Ovary (tissue), 9 donors: ENCODE measurements around the gene COX10. TPM values are rescaled to one million over a fixed set of nuclear protein-coding genes. Genes with fewer than 3 reads are reported as not detected.

Source experiments
- DNase-seq, 5 donors: peaks; one replicate each; pipeline ENCODE4 v3.0.0-alpha.2; 2019 to 2020
- H3K27ac ChIP-seq, 2 donors: fragments of 200-600 bp; one replicate each; pipeline versions ENCODE4 v1.5.1 to v1.8.0; 2019 to 2022
- H3K27me3 ChIP-seq: fragments of 200-600 bp; one replicate; pipeline ENCODE4 v1.8.0; 2022
- H3K36me3 ChIP-seq: fragments of 200-600 bp; sonication (generic); one replicate; pipeline ENCODE4 v1.5.1; 2019
- H3K4me1 ChIP-seq: one replicate; pipeline ENCODE4 v1.8.1; 2013; ENCODE audit warnings: mild to moderate bottlenecking, moderate library complexity; ENCODE audit not compliant: insufficient read depth
- H3K4me3 ChIP-seq: fragments of 200-600 bp; sonication (generic); one replicate; pipeline ENCODE4 v1.5.1; 2017
- H3K9me3 ChIP-seq, 2 donors: fragments of 200-600 bp in 1 of 2; sonication (generic) in 1 of 2; one replicate each; pipeline versions ENCODE4 v1.5.1 to v1.8.1; 2013 to 2019; ENCODE audit warnings: mild to moderate bottlenecking in 1 of 2, moderate library complexity in 1 of 2
- EP300 ChIP-seq: sonication (generic); formaldehyde crosslinking; IDR thresholded peaks from one replicate; pipeline ENCODE4 v1.6.1; 2017; ENCODE audit warnings: antibody characterized with exemption
- POLR2A ChIP-seq: fragments of 450-650 bp; IDR thresholded peaks from one replicate; pipeline ENCODE4 v1.6.1; 2017; ENCODE audit warnings: antibody characterized with exemption, mild to moderate bottlenecking, moderate library complexity
- WGBS, 3 donors: extraction: QIAGEN DNeasy Blood & Tissue Kit in 1 of 3; methylation state at CpG; one replicate each; pipeline versions ENCODE4 v1.1.5 to v1.1.7; 2013 to 2017; 5-methylcytosine and 5-hydroxymethylcytosine counted together
- intact Hi-C, 4 donors: fragments of 100-400 bp; cut with DNase I; formaldehyde crosslinking; loops; one replicate each; pipeline versions ENCODE4 v1.11.0 to v1.15.1; 2022 to 2023
- polyA plus RNA-seq, 2 donors: library from polyadenylated mRNA; stranded (reverse); fragments of 200-250 nt in 1 of 2; fragments of 350-450 nt in 1 of 2; fragmentation: Illumina TruSeq in 1 of 2; extraction: RNeasy Lipid Tissue Mini Kit (QIAGEN cat#74804) in 1 of 2; gene quantifications; one replicate each; pipeline ENCODE4 v1.2.3, GENCODE V29; 2013 to 2014
- total RNA-seq, 7 donors: library from RNA; depleted of rRNA in 2 of 7; stranded (reverse); fragments of >200 nt in 2 of 7; fragmentation: NEBNext Ultra II Directional in 3 of 7; extraction: Animal tissue kit (Norgen Biotek cat#: 25700) in 3 of 7; gene quantifications; one replicate each; pipeline versions ENCODE4 v1.1.0 to v1.2.4, GENCODE V29; 2016 to 2023
- TF ChIP-seq, protein P1 (sequence below), 3 donors: fragments of 450-650 bp in 2 of 3; fragments of 200-600 bp in 1 of 3; IDR thresholded peaks; one replicate each; pipeline versions ENCODE4 v1.5.1 to v1.8.0; 2016 to 2022; ENCODE audit warnings: antibody characterized with exemption in 3 of 3, mild to moderate bottlenecking in 1 of 3
- donor health status: DM: no; HTN: no; CAD: no; lungs with moderate emphysema.
- donor health status: DM: no; HTN: no; CAD: no.
- donor health status: Bipolar disorder and iron deficiency.
- donor health status: DM: yes; HTN: yes; CAD: no.
- donor health status: DM: no; HTN: no; CAD: no.
- donor health status: DM: yes; HTN: yes; CAD: no.

The COX10 gene
- total and polyA plus RNA-seq, 9 donors: 5.1 to 15.3 (median 11.7) TPM

DNA sequence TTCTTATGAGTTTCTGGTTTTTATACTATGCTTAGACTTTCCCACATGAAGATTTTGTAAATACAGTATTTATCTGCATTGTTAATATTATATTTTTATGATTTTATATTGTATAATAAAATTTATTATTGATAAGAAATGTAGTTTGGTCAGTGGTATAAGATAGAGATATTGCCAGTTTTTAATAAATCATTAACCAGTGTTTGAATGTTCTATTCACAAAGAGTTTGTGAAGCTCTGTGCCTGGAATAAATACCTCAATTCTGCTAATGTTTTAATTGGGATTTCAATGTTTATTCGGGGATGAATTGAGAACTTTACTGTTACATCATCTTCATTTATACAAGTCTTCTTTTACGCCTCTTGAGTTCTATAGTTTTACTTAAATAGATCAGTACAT, 16.9 kb downstream of the COX10 start:
- Histone ChIP-seq H3K27me3 (no peaks in the 10 kb centered on the region), H3K4me1 (no peaks in the 10 kb centered on the region), H3K27ac (no peak overlapping the region), H3K4me3 (no peak overlapping the region), H3K36me3 (no peaks in the 10 kb centered on the region), H3K9me3 (no peaks in the 10 kb centered on the region)
- 96 to 98% (median 98%) methylated on average over 2 of the region's 2 CpGs for WGBS, 3 donors
- TF ChIP-seq POLR2A (no peak), EP300 (no peak)
- TF ChIP-seq, protein P1, sequence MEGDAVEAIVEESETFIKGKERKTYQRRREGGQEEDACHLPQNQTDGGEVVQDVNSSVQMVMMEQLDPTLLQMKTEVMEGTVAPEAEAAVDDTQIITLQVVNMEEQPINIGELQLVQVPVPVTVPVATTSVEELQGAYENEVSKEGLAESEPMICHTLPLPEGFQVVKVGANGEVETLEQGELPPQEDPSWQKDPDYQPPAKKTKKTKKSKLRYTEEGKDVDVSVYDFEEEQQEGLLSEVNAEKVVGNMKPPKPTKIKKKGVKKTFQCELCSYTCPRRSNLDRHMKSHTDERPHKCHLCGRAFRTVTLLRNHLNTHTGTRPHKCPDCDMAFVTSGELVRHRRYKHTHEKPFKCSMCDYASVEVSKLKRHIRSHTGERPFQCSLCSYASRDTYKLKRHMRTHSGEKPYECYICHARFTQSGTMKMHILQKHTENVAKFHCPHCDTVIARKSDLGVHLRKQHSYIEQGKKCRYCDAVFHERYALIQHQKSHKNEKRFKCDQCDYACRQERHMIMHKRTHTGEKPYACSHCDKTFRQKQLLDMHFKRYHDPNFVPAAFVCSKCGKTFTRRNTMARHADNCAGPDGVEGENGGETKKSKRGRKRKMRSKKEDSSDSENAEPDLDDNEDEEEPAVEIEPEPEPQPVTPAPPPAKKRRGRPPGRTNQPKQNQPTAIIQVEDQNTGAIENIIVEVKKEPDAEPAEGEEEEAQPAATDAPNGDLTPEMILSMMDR (IDR thresholded peaks at IDR 0.05): no peak
- DNase-seq: no peak
- intact Hi-C loops: no loop called here

DNA sequence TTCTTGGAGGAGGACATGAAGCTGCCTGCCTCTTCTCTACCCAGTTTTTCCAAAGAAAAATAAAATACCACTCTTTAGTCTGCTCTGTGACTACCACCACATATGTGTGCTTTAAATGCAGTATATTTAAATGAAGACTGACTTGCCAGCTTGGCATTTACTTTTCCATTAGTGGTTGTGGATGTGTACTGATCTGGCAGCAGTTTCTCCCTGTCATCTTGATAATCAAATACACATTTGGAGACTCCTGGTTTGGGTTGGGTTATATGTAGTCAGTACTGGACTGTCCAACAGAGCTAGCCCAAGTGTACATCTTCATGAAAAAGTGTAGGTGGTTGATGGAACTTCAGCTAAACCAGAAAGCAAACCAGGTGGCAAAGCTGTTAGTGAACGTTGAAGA, 19.9 kb downstream of the COX10 start:
- H3K27ac ChIP-seq: no peak overlapping the region
- no peaks in the 10 kb centered on the region for H3K9me3 ChIP-seq
- H3K36me3 ChIP-seq: no peaks in the 10 kb centered on the region
- no peaks in the 10 kb centered on the region for H3K4me1 ChIP-seq
- 88 to 97% (median 96%) methylated on average over 1 of the region's 1 CpG for WGBS, 3 donors
- DNase-seq: no peak
- TF ChIP-seq POLR2A: no peak
- TF ChIP-seq, protein P1 (IDR thresholded peaks at IDR 0.05): no peak
- TF ChIP-seq EP300: no peak
- intact Hi-C loops: no loop called here
- no peak overlapping the region for H3K4me3 ChIP-seq
- H3K27me3 ChIP-seq: no peaks in the 10 kb centered on the region

DNA sequence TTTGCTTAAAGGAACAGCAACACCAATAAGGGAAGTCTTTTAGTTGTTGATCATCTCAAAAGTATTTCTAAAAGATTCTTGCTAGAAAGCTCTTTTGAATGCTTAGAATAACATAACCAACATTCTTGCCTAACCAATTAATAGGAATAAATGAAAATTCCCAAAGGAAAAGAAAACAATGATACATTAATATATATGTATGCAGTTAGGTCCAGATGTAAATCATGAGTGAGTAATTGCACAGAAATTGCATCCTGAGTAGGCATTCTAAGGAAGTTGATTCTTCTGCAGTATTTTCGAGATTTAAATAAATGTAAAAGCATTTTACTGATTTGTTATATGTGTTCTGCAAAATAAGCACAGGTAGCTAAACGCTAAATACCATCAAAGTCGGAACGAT, 22.1 kb downstream of the COX10 start:
- intact Hi-C loops: no loop called here
- DNase-seq: no peak
- Histone ChIP-seq H3K4me1 (no peaks in the 10 kb centered on the region), H3K36me3 (no peaks in the 10 kb centered on the region), H3K4me3 (no peak overlapping the region), H3K9me3 (no peaks in the 10 kb centered on the region), H3K27me3 (no peaks in the 10 kb centered on the region), H3K27ac (no peak overlapping the region)
- TF ChIP-seq, protein P1 (IDR thresholded peaks at IDR 0.05): no peak
- TF ChIP-seq POLR2A: no peak
- no peak for TF ChIP-seq EP300
- WGBS, 3 donors: 91 to 96% (median 95%) methylated on average over 4 of the region's 4 CpGs

DNA sequence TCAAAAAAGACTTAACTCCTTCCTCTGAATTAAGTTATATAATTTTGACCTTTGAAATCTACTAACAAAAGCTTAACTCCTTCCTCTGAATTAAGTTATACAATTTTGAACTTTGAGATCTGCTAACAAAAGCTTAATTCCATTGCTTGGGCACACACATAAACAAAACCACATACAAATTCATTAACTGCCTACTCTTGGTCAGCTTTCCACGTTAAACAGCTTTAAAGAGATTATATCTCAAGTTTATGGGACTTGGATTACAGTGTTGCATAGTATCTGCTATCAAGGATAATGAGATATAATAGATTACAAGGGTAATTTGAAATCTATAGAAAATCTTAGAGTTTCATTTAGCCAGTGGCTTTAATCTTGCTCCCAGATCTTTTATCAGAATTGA, 23.5 kb downstream of the COX10 start:
- Histone ChIP-seq H3K27me3 (no peaks in the 10 kb centered on the region), H3K4me3 (no peak overlapping the region), H3K9me3 (no peaks in the 10 kb centered on the region), H3K36me3 (no peaks in the 10 kb centered on the region), H3K27ac (no peak overlapping the region), H3K4me1 (no peaks in the 10 kb centered on the region)
- intact Hi-C loops: no loop called here
- TF ChIP-seq, protein P1 (IDR thresholded peaks at IDR 0.05): no peak
- TF ChIP-seq EP300 (no peak), POLR2A (no peak)
- no peak for DNase-seq
- WGBS, 3 donors: 64 to 74% (median 69%) methylated on average over 1 of the region's 1 CpG
